GM12873 (cell line): ENCODE measurements around the gene MUC5AC.

Source experiments
- TF ChIP-seq, protein P1 (sequence below): IDR thresholded peaks from 2 replicates; pipeline ENCODE4 v1.5.1; 2012; ENCODE audit warnings: low read depth, mild to moderate bottlenecking, moderate library complexity, low read length, control low read depth; ENCODE audit not compliant: insufficient read depth; ENCODE audit errors: missing control alignments

MUC5AC gene

DNA sequence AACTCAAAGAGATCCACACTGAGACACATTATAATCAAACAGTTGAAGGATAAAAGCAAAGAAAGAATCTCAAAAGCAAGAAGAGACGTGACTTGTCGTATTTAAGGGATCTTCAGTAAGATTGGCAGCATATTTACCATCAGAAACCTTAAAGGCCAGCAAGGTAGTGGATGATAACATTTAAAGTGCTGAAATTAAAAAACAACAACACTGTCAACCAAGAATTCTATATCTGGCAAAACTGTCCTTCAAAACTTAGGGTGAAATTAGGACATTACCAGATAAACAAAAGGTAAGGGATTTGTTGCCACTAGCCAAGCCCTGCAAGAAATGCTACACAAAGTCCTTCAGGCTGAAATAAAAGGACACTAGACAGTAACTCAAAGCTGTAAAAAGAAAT lies 54.1 kb downstream of the MUC5AC start:
- TF ChIP-seq, protein P1, sequence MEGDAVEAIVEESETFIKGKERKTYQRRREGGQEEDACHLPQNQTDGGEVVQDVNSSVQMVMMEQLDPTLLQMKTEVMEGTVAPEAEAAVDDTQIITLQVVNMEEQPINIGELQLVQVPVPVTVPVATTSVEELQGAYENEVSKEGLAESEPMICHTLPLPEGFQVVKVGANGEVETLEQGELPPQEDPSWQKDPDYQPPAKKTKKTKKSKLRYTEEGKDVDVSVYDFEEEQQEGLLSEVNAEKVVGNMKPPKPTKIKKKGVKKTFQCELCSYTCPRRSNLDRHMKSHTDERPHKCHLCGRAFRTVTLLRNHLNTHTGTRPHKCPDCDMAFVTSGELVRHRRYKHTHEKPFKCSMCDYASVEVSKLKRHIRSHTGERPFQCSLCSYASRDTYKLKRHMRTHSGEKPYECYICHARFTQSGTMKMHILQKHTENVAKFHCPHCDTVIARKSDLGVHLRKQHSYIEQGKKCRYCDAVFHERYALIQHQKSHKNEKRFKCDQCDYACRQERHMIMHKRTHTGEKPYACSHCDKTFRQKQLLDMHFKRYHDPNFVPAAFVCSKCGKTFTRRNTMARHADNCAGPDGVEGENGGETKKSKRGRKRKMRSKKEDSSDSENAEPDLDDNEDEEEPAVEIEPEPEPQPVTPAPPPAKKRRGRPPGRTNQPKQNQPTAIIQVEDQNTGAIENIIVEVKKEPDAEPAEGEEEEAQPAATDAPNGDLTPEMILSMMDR = no peak

DNA sequence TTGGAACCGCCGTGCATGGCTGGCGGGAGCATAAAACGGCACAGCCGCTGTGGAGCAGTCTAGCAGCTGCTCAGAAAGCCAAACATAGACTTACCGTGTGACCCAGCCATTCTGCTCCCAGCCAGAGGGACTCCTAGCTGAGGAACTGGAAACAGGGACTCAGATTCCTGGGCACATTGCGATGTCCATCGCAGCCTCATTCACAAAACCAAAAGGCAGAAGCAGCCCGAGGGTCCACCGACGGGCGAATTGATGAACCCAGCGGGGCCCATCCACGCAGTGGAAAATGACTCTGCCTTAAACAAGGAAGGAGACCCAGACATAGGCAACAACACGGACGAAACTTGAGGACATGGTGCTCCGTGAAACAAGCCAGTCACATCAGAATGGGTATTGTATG lies 59.4 kb downstream of the MUC5AC start:
- TF ChIP-seq, protein P1 = no peak

DNA sequence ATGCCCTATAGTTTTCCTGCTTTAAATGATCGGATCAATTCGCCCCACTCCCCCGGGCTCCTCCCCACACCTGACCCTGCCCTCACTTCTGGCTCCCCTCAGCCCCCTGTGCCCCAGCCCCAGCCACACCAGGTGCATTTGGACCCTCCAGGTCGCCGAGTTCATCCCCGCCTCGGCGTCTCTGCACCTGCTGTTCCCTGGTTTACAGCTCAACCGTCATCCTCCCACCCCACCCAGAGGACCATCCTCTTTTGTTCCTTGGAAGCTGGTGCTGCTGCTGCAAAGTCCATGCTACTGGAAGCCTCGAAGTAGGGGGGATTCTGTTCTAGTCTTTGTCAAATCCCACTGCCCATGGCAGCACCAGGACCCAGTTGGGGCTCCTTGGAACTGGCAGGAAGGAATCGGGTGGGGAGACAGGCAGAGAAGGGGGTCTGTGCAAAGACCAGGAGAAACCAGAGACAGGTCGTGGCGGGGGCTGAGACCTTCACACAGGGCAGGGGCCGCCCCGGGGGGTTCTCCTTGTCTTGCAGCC lies 60.6 kb downstream of the MUC5AC start:
- TF ChIP-seq, protein P1 = no peak

DNA sequence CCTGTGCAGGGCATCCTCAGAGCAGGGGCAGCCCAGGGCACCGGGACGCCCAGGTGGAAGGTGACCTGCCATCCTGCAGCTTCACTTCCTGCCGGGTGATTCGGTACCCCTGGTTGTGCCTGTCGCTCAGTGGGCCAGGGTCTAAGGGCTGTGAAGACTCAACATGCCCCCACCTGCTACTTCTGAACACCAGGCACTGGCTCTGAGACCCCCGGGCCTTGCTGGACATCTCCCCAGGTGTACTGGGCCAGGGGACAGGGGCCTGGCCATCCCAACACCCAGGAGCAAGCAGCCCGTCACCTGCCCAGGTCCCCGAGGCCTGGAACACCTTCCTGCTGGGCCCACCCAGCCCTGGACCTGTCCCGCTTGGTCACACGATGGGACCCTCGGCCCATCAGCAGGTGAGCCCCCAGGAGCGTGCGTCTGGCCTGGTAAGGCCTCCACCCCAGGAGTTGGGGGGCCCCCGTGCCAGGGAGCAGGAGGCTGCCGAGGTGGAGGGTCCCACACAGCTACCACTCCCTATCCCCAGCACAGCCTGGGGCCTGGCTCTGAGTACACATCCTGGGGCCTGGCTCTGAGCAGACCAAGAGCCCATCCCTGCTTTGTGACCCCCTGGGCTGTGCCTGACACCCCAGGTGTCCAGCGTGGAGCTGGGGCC lies 61.2 kb downstream of the MUC5AC start:
- TF ChIP-seq, protein P1 = no peak

DNA sequence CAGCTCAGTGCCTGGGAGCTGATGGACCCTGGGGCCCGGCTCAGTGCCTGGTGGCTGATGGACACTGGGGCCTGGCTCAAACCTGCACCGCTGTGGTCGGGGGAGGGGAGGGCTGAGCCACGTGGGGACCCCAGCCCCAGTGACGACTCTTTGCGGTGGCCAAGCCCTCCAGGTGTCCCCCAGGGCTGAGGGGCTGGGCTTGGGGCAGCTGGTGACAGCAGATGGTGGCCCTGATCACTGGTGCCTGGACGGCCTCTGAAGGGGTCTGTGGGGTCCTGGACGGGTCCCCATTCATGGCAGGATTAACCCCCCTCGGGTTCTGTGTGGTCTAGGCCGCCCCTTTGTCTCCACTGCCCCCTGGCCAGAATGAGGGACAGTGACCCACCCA lies 61.7 kb downstream of the MUC5AC start:
- TF ChIP-seq, protein P1 = no peak

DNA sequence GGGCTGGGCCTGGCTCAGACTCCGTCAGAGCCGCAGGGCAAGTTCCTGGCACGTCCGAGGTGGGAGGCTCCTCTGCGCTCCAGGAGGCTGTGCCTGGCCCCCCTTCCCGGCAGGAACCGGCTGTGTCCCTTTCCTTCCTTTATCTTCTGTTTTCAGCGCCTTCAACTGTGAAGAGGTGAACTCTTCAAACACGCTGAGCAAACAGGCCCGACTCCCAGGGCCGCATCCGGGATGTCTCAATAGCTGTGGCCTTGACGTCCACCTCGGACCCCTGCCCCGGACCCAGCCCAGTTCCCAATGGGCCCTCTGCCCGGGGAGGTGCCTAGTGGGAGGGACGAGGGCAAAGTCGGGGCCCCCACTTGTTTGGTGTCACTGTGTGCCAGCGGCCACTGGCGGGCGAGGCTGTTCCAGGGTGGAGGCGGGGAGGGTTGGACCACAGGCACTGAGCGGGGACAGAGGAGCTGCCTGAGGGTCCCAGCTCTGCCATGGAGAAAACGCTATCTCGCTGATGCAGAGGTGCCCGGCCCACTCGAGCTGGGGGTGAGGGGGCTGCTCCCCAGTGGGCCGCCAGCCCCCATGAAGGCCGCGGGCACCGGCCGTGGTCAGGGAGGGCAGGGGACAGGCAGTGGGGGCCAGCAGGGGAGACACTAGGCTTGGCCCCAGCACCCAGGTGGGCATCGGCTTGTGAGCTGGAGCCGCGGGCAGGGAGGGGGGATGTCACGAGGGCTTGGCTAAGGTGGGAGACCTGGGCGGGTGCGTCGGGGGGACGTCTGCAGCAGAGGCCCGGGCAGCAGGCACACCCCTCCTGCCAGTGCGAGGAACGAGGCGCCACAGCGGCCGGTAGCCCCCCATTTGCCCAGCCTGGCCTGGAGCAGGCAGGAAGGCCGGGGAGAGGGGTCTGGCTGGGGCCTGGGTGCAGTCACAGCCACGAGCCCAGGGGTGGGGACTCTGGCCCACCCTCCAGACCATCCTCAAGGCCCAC lies 62.4 kb downstream of the MUC5AC start:
- TF ChIP-seq, protein P1 = no peak
